Activated CD8-positive, alpha-beta memory T cell treated with anti-CD3 and anti-CD28 coated beads for 36 hours (primary cell): ENCODE results near the gene STIM1. TPM values are rescaled to one million over a fixed set of nuclear protein-coding genes. Genes with fewer than 3 reads are reported as not detected.
"Not testable (repeated sequence)": the region's sequence is repeated elsewhere in the genome, so short reads cannot be mapped to it uniquely, and the experiment has no call there.

ENCODE experiments used
- CTCF ChIA-PET: fragments of 350-600 bp; sonication (Branson Sonifier 250); formaldehyde crosslinking; loops from one replicate; lab custom pipeline; 2021; ENCODE audit warnings: antibody characterized with exemption; lab: Charles Lee
- POLR2A ChIA-PET: fragments of 350-600 bp; sonication (Branson Sonifier 250); formaldehyde crosslinking; loops from one replicate; lab custom pipeline; 2021; ENCODE audit warnings: antibody characterized with exemption; lab: Charles Lee
- total RNA-seq, 2 experiments: library from RNA; stranded (reverse); gene quantifications; one replicate each; pipeline ENCODE4 v1.2.3, GENCODE V29; 2021

The STIM1 gene
- total RNA-seq, 2 experiments from 2014 or later = 43.9 to 45.8 TPM

GRCh38 chr11:3994030-3994640 is 138.7 kb downstream of the STIM1 start:
- CTCF ChIA-PET = interaction anchor here (1.8 kb wide), 1 partner anchor 139 kb away, joined by 4 read pairs; the partner anchor contains the start of gene STIM1
- POLR2A ChIA-PET = no interaction called here

GRCh38 chr11:3995307-3995706 is 139.8 kb downstream of the STIM1 start:
- ChIA-PET CTCF (interaction anchor here (1.8 kb wide), 1 partner anchor 140 kb away, joined by 4 read pairs; the partner anchor contains the start of gene STIM1), POLR2A (no interaction called here)

- ChIA-PET CTCF (interaction anchor here (1.8 kb wide), 1 partner anchor 141 kb away, joined by 4 read pairs; the partner anchor contains the start of gene STIM1), POLR2A (no interaction called here)
Observed at GRCh38 chr11:3995949-3996554, 140.6 kb downstream of the STIM1 start.

- POLR2A ChIA-PET = no interaction called here
- CTCF ChIA-PET = no interaction called here
Observed at GRCh38 chr11:3996651-3997050, 141.2 kb downstream of the STIM1 start.

GRCh38 chr11:4004753-4005152 is 149.3 kb downstream of the STIM1 start:
- CTCF ChIA-PET, POLR2A ChIA-PET: not testable (repeated sequence)

- ChIA-PET POLR2A (no interaction called here), CTCF (no interaction called here)
Observed at GRCh38 chr11:4006946-4007680, 151.6 kb downstream of the STIM1 start.

GRCh38 chr11:4008116-4008515 is 152.7 kb downstream of the STIM1 start:
- ChIA-PET POLR2A (no interaction called here), CTCF (interaction anchor here (0.9 kb wide), 1 partner anchor 154 kb away, joined by 3 read pairs; no protein-coding TSS in a partner anchor)

GRCh38 chr11:4016602-4017001 is 161.1 kb downstream of the STIM1 start:
- CTCF ChIA-PET, POLR2A ChIA-PET: not testable (repeated sequence)

- ChIA-PET POLR2A (no interaction called here), CTCF (interaction anchor here (0.5 kb wide), 1 partner anchor 94 kb away, joined by 3 read pairs; no protein-coding TSS in a partner anchor)
Observed at GRCh38 chr11:4017129-4017528, 161.7 kb downstream of the STIM1 start.

GRCh38 chr11:4018641-4019040 is 163.2 kb downstream of the STIM1 start:
- ChIA-PET POLR2A (no interaction called here), CTCF (no interaction called here)

GRCh38 chr11:4019891-4020290 is 164.4 kb downstream of the STIM1 start:
- CTCF ChIA-PET = no interaction called here
- POLR2A ChIA-PET = no interaction called here

GRCh38 chr11:4022669-4023068 is 167.2 kb downstream of the STIM1 start:
- CTCF ChIA-PET = no interaction called here
- POLR2A ChIA-PET = interaction anchor here (0.6 kb wide), 1 partner anchor 168 kb away, joined by 3 read pairs; no protein-coding TSS in a partner anchor

GRCh38 chr11:4025248-4025966 is 169.9 kb downstream of the STIM1 start:
- CTCF ChIA-PET = interaction anchor here (1.0 kb wide), 2 partner anchors 40 to 171 kb away, joined by 3 read pairs; no protein-coding TSS in a partner anchor
- POLR2A ChIA-PET = interaction anchor here (0.6 kb wide), 1 partner anchor 40 kb away, joined by 3 read pairs; no protein-coding TSS in a partner anchor

GRCh38 chr11:4025967-4026324 is 170.5 kb downstream of the STIM1 start:
- ChIA-PET POLR2A (no interaction called here), CTCF (interaction anchor here (1.0 kb wide), 2 partner anchors 39 to 171 kb away, joined by 3 read pairs; no protein-coding TSS in a partner anchor)

- POLR2A ChIA-PET = no interaction called here
- CTCF ChIA-PET = no interaction called here
Observed at GRCh38 chr11:4026389-4026788, 170.9 kb downstream of the STIM1 start.

GRCh38 chr11:4027746-4028145 is 172.3 kb downstream of the STIM1 start:
- CTCF ChIA-PET = no interaction called here
- POLR2A ChIA-PET = no interaction called here

GRCh38 chr11:4030197-4030596 is 174.7 kb downstream of the STIM1 start:
- CTCF ChIA-PET = no interaction called here
- POLR2A ChIA-PET = no interaction called here

- ChIA-PET CTCF (interaction anchor here (0.6 kb wide), 1 partner anchor 62 kb away, joined by 3 read pairs; no protein-coding TSS in a partner anchor), POLR2A (no interaction called here)
Observed at GRCh38 chr11:4032097-4032496, 176.6 kb downstream of the STIM1 start.

- ChIA-PET CTCF (no interaction called here), POLR2A (no interaction called here)
Observed at GRCh38 chr11:4035985-4036384, 180.5 kb downstream of the STIM1 start.
